HL-60 (cell line): ENCODE data around the gene LY6G5B.

ENCODE experiments used
- GABPA ChIP-seq: IDR thresholded peaks from 2 replicates; pipeline ENCODE4 v1.6.1; 2012; ENCODE audit warnings: low read depth
- POLR2AphosphoS5 ChIP-seq: IDR thresholded peaks from 2 replicates; pipeline ENCODE4 v1.6.1; 2012; ENCODE audit warnings: low read depth
- SPI1 ChIP-seq: IDR thresholded peaks from 2 replicates; pipeline ENCODE4 v1.6.1; 2012; ENCODE audit warnings: low read depth, mild to moderate bottlenecking, borderline replicate concordance
- TF ChIP-seq, protein P1 (sequence below): IDR thresholded peaks from one replicate; pipeline ENCODE4 v1.5.1; 2011; ENCODE audit warnings: low read length, control low read depth, inconsistent platforms; ENCODE audit not compliant: insufficient read depth
- TF ChIP-seq, protein P2 (sequence below): IDR thresholded peaks from 2 replicates; pipeline ENCODE4 v1.6.1; 2012; ENCODE audit warnings: low read depth; ENCODE audit not compliant: insufficient replicate concordance

DNA sequence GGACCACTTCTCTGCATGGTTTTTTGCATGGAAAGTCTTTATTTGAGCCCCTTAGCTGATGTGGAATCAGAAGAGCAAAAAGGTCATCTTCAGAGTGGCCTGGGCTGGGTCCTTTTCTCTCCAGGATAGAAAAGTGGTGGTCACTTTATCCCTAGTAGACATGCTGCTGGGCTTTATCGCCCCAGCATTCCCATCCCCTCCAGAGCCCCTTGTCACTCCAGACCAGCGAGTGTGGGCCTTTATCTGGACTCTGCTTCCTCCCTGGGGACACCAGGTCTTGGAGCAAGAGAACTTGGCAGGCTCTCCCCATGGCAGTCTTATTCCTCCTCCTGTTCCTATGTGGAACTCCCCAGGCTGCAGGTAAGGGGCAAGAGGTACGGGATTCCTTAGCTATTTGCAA, 36.8 kb downstream of the LY6G5B start, which contains the start of gene LY6G6F:
- TF ChIP-seq, protein P1, sequence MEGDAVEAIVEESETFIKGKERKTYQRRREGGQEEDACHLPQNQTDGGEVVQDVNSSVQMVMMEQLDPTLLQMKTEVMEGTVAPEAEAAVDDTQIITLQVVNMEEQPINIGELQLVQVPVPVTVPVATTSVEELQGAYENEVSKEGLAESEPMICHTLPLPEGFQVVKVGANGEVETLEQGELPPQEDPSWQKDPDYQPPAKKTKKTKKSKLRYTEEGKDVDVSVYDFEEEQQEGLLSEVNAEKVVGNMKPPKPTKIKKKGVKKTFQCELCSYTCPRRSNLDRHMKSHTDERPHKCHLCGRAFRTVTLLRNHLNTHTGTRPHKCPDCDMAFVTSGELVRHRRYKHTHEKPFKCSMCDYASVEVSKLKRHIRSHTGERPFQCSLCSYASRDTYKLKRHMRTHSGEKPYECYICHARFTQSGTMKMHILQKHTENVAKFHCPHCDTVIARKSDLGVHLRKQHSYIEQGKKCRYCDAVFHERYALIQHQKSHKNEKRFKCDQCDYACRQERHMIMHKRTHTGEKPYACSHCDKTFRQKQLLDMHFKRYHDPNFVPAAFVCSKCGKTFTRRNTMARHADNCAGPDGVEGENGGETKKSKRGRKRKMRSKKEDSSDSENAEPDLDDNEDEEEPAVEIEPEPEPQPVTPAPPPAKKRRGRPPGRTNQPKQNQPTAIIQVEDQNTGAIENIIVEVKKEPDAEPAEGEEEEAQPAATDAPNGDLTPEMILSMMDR, result no peak
- TF ChIP-seq POLR2AphosphoS5 (no peak), GABPA (no peak), SPI1 (no peak)
- TF ChIP-seq, protein P2, sequence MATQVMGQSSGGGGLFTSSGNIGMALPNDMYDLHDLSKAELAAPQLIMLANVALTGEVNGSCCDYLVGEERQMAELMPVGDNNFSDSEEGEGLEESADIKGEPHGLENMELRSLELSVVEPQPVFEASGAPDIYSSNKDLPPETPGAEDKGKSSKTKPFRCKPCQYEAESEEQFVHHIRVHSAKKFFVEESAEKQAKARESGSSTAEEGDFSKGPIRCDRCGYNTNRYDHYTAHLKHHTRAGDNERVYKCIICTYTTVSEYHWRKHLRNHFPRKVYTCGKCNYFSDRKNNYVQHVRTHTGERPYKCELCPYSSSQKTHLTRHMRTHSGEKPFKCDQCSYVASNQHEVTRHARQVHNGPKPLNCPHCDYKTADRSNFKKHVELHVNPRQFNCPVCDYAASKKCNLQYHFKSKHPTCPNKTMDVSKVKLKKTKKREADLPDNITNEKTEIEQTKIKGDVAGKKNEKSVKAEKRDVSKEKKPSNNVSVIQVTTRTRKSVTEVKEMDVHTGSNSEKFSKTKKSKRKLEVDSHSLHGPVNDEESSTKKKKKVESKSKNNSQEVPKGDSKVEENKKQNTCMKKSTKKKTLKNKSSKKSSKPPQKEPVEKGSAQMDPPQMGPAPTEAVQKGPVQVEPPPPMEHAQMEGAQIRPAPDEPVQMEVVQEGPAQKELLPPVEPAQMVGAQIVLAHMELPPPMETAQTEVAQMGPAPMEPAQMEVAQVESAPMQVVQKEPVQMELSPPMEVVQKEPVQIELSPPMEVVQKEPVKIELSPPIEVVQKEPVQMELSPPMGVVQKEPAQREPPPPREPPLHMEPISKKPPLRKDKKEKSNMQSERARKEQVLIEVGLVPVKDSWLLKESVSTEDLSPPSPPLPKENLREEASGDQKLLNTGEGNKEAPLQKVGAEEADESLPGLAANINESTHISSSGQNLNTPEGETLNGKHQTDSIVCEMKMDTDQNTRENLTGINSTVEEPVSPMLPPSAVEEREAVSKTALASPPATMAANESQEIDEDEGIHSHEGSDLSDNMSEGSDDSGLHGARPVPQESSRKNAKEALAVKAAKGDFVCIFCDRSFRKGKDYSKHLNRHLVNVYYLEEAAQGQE, result no peak
